Astrocyte of the spinal cord (primary cell): ENCODE data around the gene MEF2B.
"Not testable (repeated sequence)": the region's sequence is repeated elsewhere in the genome, so short reads cannot be mapped to it uniquely, and the experiment has no call there.

ENCODE experiments used
- DNase-seq: peaks from one replicate; pipeline ENCODE4 v3.0.0; 2011; ENCODE audit warnings: low read depth, low spot score
- H3K4me3 ChIP-seq: 2 replicates; pipeline ENCODE4 v1.5.1; 2011; ENCODE audit warnings: low read depth, mild to moderate bottlenecking, low read length, moderate library complexity
- CTCF ChIP-seq: IDR thresholded peaks from 2 replicates; pipeline ENCODE4 v1.5.1; 2012; ENCODE audit warnings: low read depth, mild to moderate bottlenecking, low read length, inconsistent platforms
- in situ Hi-C: cut with HindIII; loops from 2 replicates; pipeline ENCODE4 v1.10.0; 2017; ENCODE audit warnings: low sequenced_read_pairs

MEF2B gene

DNA sequence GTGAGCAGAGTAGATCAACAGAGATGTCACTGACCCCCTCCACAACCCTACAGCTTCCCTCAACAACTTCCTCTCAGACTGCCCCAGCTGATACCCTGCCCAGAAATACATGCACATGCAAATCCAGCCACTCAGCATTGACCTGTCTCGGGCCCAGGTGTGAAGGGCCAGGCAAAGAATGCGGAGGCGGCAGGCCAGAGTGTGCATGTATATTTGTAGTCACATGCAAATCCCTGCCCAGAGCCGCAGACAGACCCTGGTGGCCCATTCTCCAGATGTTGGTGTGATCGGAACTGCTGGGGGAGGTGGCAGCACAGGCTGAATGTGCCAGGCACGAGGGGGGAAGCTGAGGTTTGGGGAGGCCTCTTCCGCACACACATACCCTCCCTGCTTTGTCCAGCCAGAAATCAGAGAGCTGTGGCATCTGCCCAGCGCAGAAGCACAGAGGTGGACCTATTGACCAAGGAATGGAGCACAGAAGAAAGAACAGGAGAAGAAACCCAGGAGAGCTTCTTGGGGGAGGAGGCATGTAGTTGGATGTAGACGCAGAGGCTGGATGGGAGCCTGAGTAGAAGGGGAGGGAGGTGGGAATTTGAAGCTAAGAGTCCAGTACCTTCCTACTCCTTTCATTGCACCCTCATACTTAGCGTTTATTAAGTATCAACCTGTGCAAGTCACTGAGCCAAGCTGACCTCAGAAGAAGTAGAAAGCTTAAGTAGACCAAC lies 14.4 kb downstream of the MEF2B start:
- TF ChIP-seq CTCF: no peak
- in situ Hi-C loops: no loop called here
- H3K4me3 ChIP-seq: no peak overlapping the region
- DNase-seq: no peak

DNA sequence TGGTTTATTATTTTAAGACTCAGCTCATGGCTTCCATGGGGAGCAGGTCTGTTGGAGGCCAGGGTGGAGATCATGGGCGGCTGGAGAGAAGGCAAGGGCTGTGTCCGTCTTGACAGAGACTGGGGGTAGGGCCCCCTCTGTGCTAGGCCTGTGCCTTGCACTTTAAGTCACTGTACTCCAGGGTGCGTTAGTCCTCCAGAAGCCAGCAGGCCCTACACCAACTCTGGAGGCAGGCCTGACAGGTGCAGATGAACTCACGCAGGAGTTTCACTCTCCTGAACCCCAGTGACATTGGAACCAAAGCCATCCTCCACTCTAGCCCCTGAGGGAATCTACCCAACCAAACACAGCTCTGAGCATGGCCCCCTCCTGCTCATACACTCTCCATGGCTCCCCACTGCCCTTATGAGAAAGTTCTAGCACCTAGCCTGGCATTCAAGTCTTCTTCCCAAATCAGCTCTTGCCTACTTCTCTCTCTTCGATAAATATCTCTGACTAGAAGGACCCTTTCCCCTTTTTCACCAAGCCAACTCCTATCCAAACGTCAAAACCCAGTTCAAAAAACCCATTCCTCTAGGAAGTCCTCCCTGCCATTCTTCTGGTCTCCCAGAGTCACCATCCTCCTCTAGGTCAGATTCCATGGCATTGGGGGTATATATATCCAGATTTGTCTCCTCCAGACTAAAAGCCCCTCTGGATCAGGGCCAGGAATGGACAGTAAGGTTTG lies 15.1 kb downstream of the MEF2B start:
- no peak overlapping the region for H3K4me3 ChIP-seq
- DNase-seq: no peak
- TF ChIP-seq CTCF: no peak
- in situ Hi-C loops: no loop called here

- H3K4me3 ChIP-seq: no peak overlapping the region
- DNase-seq: no peak
- in situ Hi-C loops: no loop called here
Observed at GRCh38 chr19:19152668-19153384, 17.2 kb downstream of the MEF2B start.

GRCh38 chr19:19151418-19151817 lies 18.6 kb downstream of the MEF2B start:
- no peak overlapping the region for H3K4me3 ChIP-seq
- in situ Hi-C loops: no loop called here
- TF ChIP-seq CTCF: no peak
- DNase-seq: no peak

More at GRCh38 chr19:19152668-19153384, 17.2 kb downstream of the MEF2B start:
- TF ChIP-seq CTCF: no peak

DNA sequence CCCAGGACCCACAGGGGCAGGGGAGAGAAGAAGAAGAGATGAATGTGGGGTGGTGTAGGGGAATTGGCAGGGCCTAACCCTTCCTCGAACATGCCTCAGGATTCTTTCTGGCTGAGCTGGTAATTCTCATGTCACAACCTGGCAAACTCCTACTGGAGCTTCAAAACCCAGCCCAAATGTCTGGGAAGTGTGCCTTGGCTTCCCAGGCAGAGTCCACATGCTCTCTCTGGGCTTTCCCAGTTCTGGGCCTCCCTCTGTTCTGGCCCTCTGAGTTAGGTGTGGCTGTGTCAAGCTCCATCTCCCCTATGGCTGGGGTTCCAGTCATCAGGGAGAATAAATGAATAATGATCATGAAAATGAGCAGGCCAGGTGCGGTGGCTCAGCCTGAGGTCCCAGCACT lies 20.6 kb downstream of the MEF2B start:
- DNase-seq: no peak
- H3K4me3 ChIP-seq: no peak overlapping the region
- TF ChIP-seq CTCF: no peak
- in situ Hi-C loops: no loop called here

- H3K4me3 ChIP-seq, DNase-seq, in situ Hi-C loops: not testable (repeated sequence)
Observed at GRCh38 chr19:19148504-19148903, 21.6 kb downstream of the MEF2B start.

GRCh38 chr19:19147344-19147743 lies 22.7 kb downstream of the MEF2B start:
- no peak for DNase-seq
- H3K4me3 ChIP-seq: no peak overlapping the region
- in situ Hi-C loops: no loop called here
- no peak for TF ChIP-seq CTCF
